GM18517 (cell line): ENCODE data around the gene HNRNPAB.
A peak's percentile ranks its signal among the peaks of the same experiment; 100 is the strongest.

Source experiments
- ATAC-seq: cut with Tn5 transposase; IDR thresholded peaks from one replicate; pipeline ENCODE4 v1.9.1; 2021; ENCODE audit warnings: mild to moderate bottlenecking, moderate library complexity; ENCODE audit not compliant: unreplicated experiment

HNRNPAB gene

GRCh38 chr5:178204182-178204934 lies at the start of gene HNRNPAB:
Gene HNRNPAB, plus strand, starts transcription at chr5:178204533. Its CDS starts 305 bp downstream, at chr5:178204838.
- ATAC-seq, result peak; percentile 82

GRCh38 chr5:178155065-178155464 lies 49.3 kb upstream of the HNRNPAB start:
- ATAC-seq, result no peak

GRCh38 chr5:178160176-178160575 lies 44.2 kb upstream of the HNRNPAB start:
- ATAC-seq, result no peak

- ATAC-seq, result no peak
Measured at GRCh38 chr5:178162481-178162880, 41.9 kb upstream of the HNRNPAB start.

- ATAC-seq, result peak; percentile 91
Measured at GRCh38 chr5:178163772-178164735, 40.3 kb upstream of the HNRNPAB start.

- no peak for ATAC-seq
Measured at GRCh38 chr5:178165581-178165980, 38.8 kb upstream of the HNRNPAB start.

GRCh38 chr5:178170455-178170854 lies 33.9 kb upstream of the HNRNPAB start:
- ATAC-seq, result no peak

GRCh38 chr5:178174456-178174855 lies 29.9 kb upstream of the HNRNPAB start:
- ATAC-seq, result no peak

- ATAC-seq, result no peak
Measured at GRCh38 chr5:178176791-178177190, 27.5 kb upstream of the HNRNPAB start.

- ATAC-seq, result no peak
Measured at GRCh38 chr5:178177569-178177968, 26.8 kb upstream of the HNRNPAB start.

- ATAC-seq, result no peak
Measured at GRCh38 chr5:178180141-178180863, 24.0 kb upstream of the HNRNPAB start.

GRCh38 chr5:178182158-178182876 lies 22.0 kb upstream of the HNRNPAB start:
- ATAC-seq, result no peak

GRCh38 chr5:178186427-178186826 lies 17.9 kb upstream of the HNRNPAB start:
- ATAC-seq, result no peak

- ATAC-seq, result no peak
Measured at GRCh38 chr5:178187014-178187413, 17.3 kb upstream of the HNRNPAB start, which contains the start of gene GMCL2. Gene GMCL2, minus strand, starts transcription at chr5:178187371. Its CDS starts 72 bp downstream, at chr5:178187299.

- no peak for ATAC-seq
Measured at GRCh38 chr5:178189433-178189832, 14.9 kb upstream of the HNRNPAB start.

- no peak for ATAC-seq
Measured at GRCh38 chr5:178191661-178192060, 12.7 kb upstream of the HNRNPAB start.

- ATAC-seq, result no peak
Measured at GRCh38 chr5:178192244-178192643, 12.1 kb upstream of the HNRNPAB start.

- ATAC-seq, result no peak
Measured at GRCh38 chr5:178192787-178193186, 11.5 kb upstream of the HNRNPAB start.

GRCh38 chr5:178193251-178193809 lies 11.0 kb upstream of the HNRNPAB start:
- no peak for ATAC-seq

- no peak for ATAC-seq
Measured at GRCh38 chr5:178194026-178194425, 10.3 kb upstream of the HNRNPAB start.
